ENCODE results near the gene NKD2. TPM values are rescaled to one million over a fixed set of nuclear protein-coding genes. Genes with fewer than 3 reads are reported as not detected.
A peak's percentile ranks its signal among the peaks of the same experiment; 100 is the strongest.

The NKD2 gene
- polyA plus RNA-seq, 1 of the 3 experiments (the other 2 are of a cell fraction), result not detected

- Histone ChIP-seq H3K9me3 (no peaks in the 10 kb centered on the region), H3K79me2 (ENCODE audit: insufficient read depth) (no peaks in the 10 kb centered on the region), H3K4me2 (no peak overlapping the region), H3K9ac (no peak overlapping the region), H4K20me1 (ENCODE audit: insufficient read depth) (no peaks in the 10 kb centered on the region), H3K4me3 (ENCODE audit: low read depth in 2 of 2, low read length in 1 of 2) (no peak overlapping the region), H3K27ac (ENCODE audit: low read depth in 2 of 2, low read length in 1 of 2) (no peak overlapping the region), H3F3A (replicated peaks; ENCODE audit: insufficient read depth) (no peaks in the 10 kb centered on the region), H2AFZ (ENCODE audit: low read depth) (no peak overlapping the region), H3K9me2 (no peaks in the 10 kb centered on the region), H3K27me3 (ENCODE audit: insufficient read depth) (no peaks in the 10 kb centered on the region), H3K4me1 (ENCODE audit: control insufficient read depth in 1 of 2, insufficient read depth in 2 of 2, low read depth in 1 of 2, low read length in 1 of 2) (peaks cover 0 to 3% of the 10 kb centered on the region in 2 experiments; a peak in 1 of 4 replicates), H3K36me3 (replicated peaks in 1 of 2; ENCODE audit: control insufficient read depth in 1 of 2, insufficient read depth in 2 of 2, low read length in 1 of 2) (no peaks in the 10 kb centered on the region)
- TF ChIP-seq FOXJ3 (CRISPR knock-in tag; IDR thresholded peaks at IDR 0.05), result no peak
- no peak for TF ChIP-seq USF2 (IDR thresholded peaks at IDR 0.05; ENCODE audit: borderline replicate concordance, low read depth, low read length)
- TF ChIP-seq TEAD4 (IDR thresholded peaks at IDR 0.05; ENCODE audit: borderline replicate concordance, insufficient read depth), result no peak
- TF ChIP-seq SMC3 (IDR thresholded peaks at IDR 0.05; ENCODE audit: low read depth, low read length), result no peak
- no peak for TF ChIP-seq NRF1 (IDR thresholded peaks at IDR 0.05; ENCODE audit: low read depth, low read length)
- no peak for TF ChIP-seq JUND (IDR thresholded peaks at IDR 0.05)
- no peak for TF ChIP-seq NFIC (IDR thresholded peaks at IDR 0.05; ENCODE audit: borderline replicate concordance)
- no peak for TF ChIP-seq SIN3A (IDR thresholded peaks at IDR 0.05; ENCODE audit: borderline replicate concordance, low read depth, low read length)
- no peak for TF ChIP-seq MEF2A (IDR thresholded peaks at IDR 0.05; ENCODE audit: borderline replicate concordance, low read depth)
- no peak for TF ChIP-seq CTCF (IDR thresholded peaks at IDR 0.05)
- TF ChIP-seq FOXM1 (IDR thresholded peaks at IDR 0.05; ENCODE audit: low read depth), result no peak
- POLR2A ChIA-PET, result no interaction called here
- peak; percentile 32 for DNase-seq
- WGBS (ENCODE audit: low lambda C conversion rate), result 83% methylated on average over 33 of the region's 39 CpGs
- CTCF ChIA-PET, result no interaction called here
Observed at GRCh38 chr5:1054799-1055775, 46.5 kb downstream of the NKD2 start.

GRCh38 chr5:1055896-1056610 is 47.5 kb downstream of the NKD2 start:
- Histone ChIP-seq H2AFZ (ENCODE audit: low read depth) (no peak overlapping the region), H3K36me3 (replicated peaks in 1 of 2; ENCODE audit: control insufficient read depth in 1 of 2, insufficient read depth in 2 of 2, low read length in 1 of 2) (no peaks in the 10 kb centered on the region), H3K4me1 (ENCODE audit: control insufficient read depth in 1 of 2, insufficient read depth in 2 of 2, low read depth in 1 of 2, low read length in 1 of 2) (no peaks in the 10 kb centered on the region), H3K9me3 (no peaks in the 10 kb centered on the region), H3K9me2 (no peaks in the 10 kb centered on the region), H3K4me2 (no peak overlapping the region), H3K27ac (ENCODE audit: low read depth in 2 of 2, low read length in 1 of 2) (no peak overlapping the region), H3K4me3 (ENCODE audit: low read depth in 2 of 2, low read length in 1 of 2) (no peak overlapping the region), H3K9ac (no peak overlapping the region), H3K27me3 (ENCODE audit: insufficient read depth) (no peaks in the 10 kb centered on the region), H3F3A (replicated peaks; ENCODE audit: insufficient read depth) (no peaks in the 10 kb centered on the region), H3K79me2 (ENCODE audit: insufficient read depth) (no peaks in the 10 kb centered on the region), H4K20me1 (ENCODE audit: insufficient read depth) (no peaks in the 10 kb centered on the region)
- WGBS (ENCODE audit: low lambda C conversion rate), result 93% methylated on average over 17 of the region's 39 CpGs
- DNase-seq, result peak; percentile 34
- POLR2A ChIA-PET, result no interaction called here
- CTCF ChIA-PET, result interaction anchor here (1.3 kb wide), 1 partner anchor 48 kb away, joined by 4 read pairs; the partner anchor contains the start of gene NKD2
- TF ChIP-seq RFX5 (IDR thresholded peaks at IDR 0.05; ENCODE audit: low read length), result no peak
- TF ChIP-seq ELF1 (IDR thresholded peaks at IDR 0.05), result no peak
- no peak for TF ChIP-seq IRF3 (IDR thresholded peaks at IDR 0.05; ENCODE audit: low read depth, low read length)
- no peak for TF ChIP-seq MAX (IDR thresholded peaks at IDR 0.05; ENCODE audit: low read depth)
- no peak for TF ChIP-seq RXRA (IDR thresholded peaks at IDR 0.05; ENCODE audit: borderline replicate concordance, low read depth)
- TF ChIP-seq CTCF (IDR thresholded peaks at IDR 0.05), result no peak
- TF ChIP-seq GABPA (IDR thresholded peaks at IDR 0.05; ENCODE audit: low read depth), result no peak
- TF ChIP-seq USF2 (IDR thresholded peaks at IDR 0.05; ENCODE audit: borderline replicate concordance, low read depth, low read length), result no peak
- TF ChIP-seq FOXJ3 (CRISPR knock-in tag; IDR thresholded peaks at IDR 0.05), result no peak
